NCI-H1417 (cell line): ENCODE results near the gene RPL39.
"Not testable (repeated sequence)": the region's sequence is repeated elsewhere in the genome, so short reads cannot be mapped to it uniquely, and the experiment has no call there.

Experiments used
- DNase-seq, 3 experiments: peaks; one replicate each; lab custom pipeline; 2025; lab: John Stamatoyannopoulos, UW

Gene RPL39

DNA sequence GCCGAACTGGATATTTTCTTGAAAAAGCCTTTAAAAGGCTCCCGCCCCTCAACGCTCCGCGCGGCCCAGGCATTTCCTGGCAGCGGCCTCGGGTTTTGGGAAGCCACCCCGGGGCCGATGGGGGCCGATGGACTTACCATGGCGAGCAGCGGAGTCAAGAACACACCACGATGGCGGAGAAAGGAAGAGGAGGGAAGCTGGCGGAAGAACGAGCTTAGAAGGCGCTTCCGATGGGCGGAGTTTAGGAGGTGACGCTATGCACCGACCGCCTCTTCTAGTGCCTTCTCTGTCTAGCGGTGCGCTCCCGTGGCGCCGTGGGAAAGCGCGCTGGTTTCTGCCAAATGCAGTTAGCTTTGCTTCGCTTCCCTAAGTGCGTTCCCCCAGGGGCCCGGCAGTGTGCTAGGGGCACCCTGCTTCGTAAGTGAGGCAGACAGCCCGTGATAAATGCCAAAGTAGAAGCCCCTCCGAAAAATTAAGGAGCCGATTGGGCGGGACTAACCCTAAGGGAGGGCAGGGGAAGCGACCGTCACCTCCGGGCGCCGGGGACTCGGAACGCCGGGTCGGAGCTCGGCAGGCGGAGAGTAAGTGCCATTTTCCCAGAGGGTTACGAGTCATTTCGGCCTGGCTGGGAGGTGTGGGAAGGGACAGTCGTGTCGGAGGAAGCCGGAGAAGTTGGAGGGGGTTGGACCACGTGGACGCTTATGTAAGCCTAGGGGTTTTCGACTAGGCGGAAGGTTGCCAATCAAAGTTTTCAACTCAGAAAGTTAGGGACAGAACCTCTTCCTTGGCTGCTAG lies at the start of gene RPL39:
Gene RPL39 (minus strand): TSS at position 194 of the 795 bp plus-strand sequence. CDS start 54 bp downstream, at position 140.
- DNase-seq: peak; percentile 90 to 95 (median 91)

DNA sequence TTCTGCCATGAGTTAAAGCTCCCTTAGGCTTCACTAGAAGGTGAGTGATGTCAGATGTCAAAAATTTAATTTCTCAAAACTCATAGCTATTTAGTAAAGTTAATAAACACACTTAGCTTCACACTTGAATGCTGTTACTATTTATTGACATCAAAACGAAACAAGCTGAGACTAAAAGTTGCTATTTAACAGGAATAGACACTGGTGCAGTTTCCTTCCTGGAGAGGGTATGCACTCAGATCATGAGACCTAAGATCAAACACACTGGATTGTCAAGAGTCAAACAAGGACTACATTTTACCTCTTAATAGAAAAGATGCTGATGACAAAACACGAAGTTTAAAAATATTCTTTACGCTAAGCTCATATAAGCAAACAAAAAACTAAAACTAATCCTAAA lies 42.5 kb upstream of the RPL39 start:
- DNase-seq: no peak

DNA sequence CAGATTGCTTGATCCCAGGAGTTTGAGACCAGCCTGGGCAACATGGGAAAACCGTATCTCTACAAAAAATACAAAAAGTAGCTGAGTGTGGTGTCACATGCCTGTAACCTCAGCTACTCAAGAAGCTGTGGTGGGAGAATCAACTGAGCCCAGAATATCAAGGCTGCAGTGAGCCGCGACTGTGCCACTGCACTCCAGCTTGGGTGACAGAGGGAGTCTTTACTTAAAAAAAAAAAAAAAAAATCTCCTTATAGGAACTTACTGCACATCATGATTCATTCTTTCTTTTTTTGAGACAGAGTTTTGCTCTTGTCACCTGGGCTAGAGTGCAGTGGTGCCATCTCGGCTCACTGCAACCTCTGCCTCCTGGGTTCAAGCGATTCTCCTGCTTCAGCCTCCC lies 37.0 kb upstream of the RPL39 start:
- no peak for DNase-seq

DNA sequence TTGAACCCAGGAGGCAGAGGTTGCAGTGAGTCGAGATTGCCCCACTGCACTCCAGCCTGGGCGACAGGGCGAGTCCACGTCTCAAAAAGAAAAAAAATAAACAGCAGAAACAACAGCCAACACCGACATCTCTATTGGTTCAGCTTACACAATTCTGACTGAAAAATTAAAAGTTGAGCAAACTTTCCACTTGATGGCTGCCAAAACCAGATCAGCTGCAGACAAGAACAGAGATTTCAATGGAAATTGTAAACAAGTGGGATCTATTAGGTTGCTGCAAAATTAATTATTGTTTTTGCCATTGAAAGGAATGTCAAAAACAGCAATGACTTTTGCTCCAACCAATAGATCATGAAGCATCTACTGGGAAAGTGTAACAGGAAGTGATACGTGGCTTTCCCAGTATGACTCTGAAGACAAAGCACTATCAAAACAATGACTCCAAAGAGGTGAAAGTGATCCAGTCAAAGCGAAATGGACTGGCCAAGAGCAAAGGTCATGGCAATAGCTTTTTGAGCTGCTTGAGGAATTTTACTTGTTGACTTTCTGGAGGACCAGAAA lies 35.0 kb upstream of the RPL39 start:
- no peak for DNase-seq

DNA sequence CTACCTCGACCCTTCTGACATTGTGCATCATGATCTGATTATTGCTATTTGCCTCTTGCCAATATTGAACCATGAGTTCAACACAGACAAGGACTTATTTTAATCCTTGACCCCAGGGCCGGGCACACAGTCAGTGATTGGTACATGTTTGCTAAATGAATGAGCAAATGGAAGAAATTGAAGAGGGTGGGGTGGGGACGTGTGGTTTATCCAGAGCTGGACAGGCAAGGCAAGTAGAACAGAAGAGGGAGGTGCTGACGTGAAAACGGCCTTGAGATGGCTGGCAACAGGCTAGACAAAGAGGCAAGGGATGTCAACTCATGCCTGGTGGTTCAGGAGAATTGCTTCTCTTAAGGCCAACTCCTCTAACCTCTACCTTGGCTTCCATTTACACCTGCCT lies 32.8 kb upstream of the RPL39 start:
- not testable (repeated sequence) for DNase-seq

DNA sequence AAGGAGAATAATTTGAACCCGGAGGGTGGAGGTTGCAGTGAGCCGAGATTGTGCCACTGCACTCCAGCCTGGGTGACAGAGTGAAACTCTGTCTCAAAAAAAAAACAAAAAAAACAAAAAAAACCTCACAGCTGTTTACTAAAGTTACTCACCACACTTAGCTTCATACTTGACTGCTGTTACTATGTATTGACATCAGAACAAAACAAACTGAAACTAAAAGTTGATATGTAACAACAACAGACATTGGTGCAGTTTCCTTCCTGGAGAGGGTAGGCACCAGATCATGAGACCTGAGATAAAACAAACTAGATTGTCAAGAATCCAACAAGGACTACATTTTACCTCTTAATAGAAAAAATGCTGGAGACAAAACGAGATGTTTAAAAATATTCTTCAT lies 30.3 kb upstream of the RPL39 start:
- DNase-seq: not testable (repeated sequence)

DNA sequence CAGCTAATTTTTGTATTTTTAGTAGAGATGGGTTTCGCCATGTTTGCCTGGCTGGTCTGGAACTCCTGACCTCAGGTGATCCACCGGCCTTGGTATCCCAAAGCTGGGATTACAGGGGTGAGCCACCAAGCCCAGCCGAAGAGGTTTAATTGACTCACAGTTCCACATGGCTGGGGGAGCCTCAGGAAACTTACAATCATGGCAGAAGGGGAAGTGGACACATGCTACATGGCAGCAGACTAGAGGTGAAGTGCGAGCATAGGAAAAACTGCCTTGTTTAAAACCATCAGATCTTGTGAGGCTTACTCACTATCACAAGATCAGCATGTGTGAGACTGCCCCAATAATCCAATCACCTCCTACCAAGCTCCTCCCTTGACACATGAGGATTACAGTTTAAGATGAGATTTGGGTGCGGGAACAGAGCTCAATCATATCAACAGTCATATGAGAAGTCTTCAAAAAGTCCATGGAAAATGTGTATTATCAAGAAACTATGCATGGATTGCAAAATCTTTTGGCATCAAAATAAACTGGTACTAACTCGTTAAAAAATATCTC lies 25.8 kb upstream of the RPL39 start:
- no peak for DNase-seq

DNA sequence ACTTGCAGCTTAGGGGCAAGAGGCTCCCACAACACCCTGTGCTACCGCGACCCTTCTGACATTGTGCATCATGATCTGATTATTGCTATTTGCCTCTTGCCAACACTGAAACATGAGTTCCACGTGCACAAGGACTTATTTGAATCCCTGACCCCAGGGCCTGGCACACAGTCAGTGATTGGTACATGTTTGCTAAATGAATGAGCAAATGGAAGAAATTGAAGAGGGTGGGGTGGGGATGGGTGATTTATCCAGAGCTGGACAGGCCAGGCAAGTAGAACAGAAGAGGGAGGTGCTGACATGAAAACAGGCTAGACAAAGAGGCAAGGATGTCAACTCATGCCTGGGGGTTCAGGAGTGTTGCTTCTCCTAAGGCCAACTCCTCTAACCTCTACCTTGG lies 24.9 kb upstream of the RPL39 start:
- DNase-seq: no peak

DNA sequence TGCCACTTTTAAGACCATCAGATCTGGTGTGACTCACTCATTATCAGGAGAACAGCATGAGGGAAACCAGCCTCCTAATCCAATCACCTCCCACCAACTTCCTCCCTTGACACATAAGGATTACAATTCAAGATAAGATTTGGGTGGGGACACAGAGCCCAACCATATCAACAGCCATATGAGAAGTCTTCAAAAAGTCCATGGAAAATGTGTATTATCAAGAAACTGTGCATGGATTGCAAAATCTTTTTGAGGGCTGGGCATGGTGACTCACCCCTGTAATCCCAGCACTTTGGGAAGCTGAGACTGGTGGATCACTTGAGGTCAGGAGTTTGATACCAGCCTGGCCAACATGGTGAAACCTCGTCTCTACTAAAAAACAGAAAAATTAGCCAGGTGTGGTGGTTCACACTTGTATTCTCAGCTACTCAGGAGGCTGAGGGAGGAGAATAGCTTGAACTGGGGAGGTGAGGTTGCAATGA lies 17.8 kb upstream of the RPL39 start:
- DNase-seq: no peak

DNA sequence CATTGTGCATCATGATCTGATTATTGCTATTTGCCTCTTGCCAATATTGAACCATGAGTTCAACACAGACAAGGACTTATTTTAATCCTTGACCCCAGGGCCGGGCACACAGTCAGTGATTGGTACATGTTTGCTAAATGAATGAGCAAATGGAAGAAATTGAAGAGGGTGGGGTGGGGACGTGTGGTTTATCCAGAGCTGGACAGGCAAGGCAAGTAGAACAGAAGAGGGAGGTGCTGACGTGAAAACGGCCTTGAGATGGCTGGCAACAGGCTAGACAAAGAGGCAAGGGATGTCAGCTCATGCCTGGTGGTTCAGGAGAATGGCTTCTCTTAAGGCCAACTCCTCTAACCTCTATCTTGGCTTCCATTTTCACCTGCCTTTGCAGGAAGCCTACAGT lies 17.0 kb upstream of the RPL39 start:
- not testable (repeated sequence) for DNase-seq

DNA sequence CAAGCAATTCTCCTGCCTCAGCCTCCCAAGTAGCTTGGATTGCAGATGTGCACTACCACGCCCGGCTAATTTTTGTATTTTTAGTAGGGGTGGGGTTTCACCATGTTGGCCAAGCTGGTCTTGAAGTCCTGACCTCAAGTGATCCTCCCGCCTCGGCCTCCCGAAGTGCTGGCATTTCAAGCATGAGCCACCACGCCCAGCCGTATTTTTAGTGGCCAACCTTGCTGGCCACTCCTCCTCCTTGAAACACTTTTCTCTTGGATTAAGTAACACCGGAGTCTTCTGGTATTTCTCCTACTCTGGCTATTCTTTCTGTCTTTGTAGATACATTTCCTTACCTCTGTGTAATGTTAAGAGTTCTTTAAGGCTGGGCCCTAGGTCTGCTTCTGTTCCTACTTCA lies 11.1 kb upstream of the RPL39 start:
- no peak for DNase-seq

DNA sequence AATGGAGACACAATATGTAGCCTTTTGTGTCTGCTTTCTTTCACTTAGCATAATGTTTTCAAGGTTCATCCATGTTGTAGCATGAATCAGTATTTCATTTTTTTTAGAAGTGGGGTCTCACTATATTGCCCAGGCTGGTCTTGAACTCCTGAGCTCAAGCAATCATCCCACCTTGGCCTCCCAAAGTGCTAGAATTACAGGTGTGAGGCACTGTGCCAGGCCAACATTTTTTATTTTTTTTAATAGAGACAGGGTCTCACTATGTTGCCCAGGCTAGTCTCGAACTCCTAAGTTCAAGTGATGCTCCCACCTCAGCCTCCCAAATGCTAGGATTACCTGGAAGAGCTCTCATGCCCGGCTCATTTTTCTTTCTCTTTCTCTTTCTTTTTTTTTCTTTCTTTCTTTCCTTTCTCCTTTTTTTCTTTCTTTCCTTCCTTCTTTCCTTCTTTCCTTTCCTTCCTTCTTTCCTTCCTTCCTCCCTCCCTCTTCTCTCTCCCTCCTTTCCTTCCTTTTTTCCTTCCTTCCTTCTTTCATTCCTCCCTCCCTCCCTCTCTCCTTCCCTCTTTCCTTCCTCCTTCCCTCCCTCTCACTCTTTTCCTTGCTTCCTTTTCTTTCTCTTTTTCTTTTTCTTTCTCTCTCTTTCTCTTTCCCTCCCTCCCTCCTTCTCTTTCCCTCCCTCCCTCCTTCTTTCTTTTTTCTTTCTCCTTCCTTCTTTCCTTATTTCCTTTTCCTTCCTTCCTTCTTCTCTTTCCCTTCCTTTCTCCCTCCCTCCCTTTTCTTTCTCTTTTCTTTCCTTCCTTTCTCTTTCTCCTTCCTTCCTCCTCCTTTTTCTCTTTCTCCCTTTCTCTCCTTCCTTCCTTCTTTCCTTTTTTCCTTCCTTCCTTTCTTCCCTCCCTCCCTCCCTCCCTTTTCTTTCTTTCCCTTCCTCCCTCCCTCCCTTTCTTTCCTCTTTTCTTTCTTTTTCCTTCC lies 10.1 kb upstream of the RPL39 start:
- DNase-seq: no peak

DNA sequence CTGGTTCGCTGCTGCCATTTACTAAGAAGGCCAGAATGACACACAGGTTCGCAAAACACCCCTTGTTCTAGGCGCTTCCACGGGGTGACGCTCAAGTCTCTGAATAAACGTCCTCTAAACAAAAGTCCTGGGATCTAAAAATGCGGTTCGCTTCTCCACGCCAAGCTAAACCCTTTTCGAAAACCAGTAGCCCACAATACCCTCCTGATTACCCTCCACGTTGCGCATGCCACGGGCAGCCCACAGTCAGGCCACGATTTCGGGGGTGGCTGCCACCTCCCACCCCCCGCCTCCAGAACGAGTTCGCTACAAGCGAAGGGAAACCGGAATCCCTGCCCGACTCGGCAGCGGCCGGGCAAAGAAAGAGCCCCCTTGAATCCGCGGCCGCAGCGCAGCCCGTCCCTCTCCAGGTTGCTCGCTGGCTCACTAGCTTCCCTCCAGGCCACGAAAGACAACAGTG lies 423 bp downstream of the RPL39 start:
- peak in 1 of 3 experiments; percentile 85 for DNase-seq

DNA sequence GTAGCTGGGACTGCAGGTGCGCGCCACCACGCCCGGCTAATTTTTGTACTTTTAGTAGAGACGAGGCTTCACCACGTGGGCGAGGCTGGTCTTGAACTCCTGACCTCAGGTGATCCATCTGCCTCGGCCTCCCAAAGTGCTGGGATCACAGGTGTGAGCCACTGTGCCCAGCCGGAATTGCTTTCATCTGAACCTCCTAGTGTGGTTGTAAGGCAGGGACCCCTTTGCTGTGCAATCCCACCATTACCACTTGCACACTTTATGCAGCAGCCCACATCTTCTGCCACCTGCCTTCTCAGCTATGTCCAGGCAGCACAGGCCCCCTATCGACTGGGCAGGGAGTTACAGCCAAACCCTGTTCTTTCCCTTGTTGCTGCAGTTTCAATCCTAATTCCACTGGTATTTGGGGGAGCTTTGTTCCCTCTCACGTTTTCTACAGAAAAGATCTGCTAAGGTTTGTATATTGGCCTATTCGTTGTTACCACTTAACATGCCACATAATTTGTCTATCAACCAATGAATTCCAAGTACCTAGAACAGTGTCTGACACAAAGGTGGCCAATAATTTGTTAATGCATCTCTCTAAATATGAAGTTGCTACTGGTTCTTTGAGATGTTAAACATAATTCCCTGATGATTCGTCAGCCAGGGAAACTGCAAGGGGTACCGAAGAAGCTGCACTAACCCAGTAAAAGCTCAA lies 6.5 kb downstream of the RPL39 start:
- peak in 1 of 3 experiments; percentile 22 for DNase-seq

DNA sequence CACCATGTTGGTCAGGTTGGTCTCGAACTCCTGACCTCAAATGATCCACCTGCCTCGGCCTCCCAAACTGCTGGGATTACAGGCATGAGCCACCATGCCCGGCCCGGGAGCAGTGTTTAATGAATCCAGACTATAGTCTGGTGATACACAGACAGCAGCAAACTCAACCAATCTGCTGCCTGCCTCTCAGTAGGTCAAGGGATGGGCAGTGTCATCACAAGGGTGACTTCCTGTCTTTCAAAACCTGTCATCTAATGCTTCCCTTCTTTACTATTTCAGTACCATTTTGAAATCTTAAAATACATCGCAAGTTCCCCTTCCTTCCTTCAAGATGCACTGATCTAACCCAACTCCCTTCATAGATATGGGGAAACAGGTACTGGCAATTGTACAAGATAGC lies 8.4 kb downstream of the RPL39 start:
- no peak for DNase-seq

DNA sequence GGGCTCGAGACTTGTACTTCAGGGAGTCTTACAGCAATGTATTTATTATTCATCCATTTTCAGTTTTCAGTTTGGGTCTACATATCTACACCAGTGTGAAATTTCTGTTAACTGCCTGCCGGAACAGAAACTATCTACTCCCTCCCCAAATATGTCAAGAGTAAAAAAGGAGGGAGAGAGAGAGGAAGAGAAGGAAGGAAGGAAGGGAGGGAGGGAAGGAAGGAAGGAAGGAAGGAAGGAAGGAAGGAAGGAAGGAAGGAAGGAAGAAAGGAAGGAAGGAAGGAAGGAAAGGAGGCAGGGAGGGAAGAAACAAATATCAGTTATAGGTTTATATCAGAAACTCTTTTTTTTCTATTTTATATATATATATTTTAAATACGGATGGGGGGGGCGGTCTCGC lies 12.6 kb downstream of the RPL39 start:
- DNase-seq: no peak

DNA sequence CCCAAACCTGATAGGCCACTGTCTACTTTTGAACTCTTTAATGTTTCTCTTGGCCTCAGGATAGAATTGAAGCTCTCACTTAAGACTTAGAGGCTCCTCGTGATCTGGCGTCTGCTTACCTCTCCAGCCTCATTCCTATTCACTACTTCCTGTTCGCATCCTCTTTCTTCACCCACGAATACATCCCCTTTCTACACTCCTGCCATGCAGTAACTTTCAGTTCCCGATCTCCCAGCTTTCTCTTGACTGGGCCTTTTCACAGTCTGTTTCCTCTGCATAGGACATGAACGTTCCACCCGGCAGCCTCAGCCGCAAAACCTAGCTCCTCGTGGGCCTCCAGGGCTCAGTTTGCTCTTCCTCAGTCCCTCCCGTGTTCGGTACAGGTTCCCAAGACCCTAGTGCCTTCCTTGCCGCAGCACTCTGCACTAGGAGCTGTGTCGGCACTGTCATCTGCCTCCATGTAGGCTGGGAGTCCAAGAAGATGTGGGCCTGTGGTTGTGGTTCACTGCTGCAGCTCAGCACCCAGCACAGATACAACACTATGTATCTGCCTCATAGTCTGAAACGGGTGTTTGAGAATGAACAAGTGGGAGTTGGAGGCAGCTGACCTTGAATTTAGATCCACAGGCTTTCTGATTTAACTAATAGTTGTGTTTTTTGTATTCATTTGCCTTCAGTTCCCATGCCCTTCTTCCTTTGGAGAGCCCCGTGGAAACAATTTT lies 15.8 kb downstream of the RPL39 start:
- no peak for DNase-seq

DNA sequence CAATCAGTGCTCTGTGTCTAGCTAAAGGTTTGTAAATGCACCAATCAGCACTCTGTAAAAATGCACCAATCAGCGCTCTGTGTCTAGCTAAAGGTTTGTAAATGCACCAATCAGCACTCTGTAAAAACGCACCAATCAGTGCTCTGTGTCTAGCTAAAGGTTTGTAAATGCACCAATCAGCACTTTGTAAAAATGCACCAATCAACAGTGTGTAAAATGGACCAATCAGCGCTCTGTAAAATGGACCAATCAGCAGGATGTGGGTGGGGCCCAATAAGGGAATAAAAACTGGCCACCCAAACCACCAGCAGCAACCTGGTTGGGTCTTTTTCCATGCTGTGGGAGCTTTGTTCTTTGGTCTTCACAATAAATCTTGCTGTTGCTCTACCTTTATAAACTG lies 22.0 kb downstream of the RPL39 start:
- DNase-seq: not testable (repeated sequence)

DNA sequence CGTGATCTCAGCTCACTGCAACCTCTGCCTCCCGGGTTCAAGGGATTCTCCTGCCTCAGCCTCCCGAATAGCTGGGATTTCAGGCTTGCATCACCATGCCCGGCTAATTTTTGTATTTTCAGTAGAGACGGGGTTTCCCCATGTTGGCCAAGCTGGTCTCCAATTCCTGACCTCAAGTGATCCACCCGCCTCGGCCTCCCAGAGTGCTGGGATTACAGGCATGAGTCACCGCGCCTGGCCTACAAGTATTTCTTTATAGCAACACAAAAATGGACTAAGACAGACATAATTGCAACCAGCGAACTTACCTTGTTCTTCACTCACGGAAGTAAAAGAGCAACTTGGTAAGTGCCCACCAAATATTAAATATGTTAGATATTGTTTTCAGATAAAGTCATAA lies 23.0 kb downstream of the RPL39 start:
- not testable (repeated sequence) for DNase-seq

DNA sequence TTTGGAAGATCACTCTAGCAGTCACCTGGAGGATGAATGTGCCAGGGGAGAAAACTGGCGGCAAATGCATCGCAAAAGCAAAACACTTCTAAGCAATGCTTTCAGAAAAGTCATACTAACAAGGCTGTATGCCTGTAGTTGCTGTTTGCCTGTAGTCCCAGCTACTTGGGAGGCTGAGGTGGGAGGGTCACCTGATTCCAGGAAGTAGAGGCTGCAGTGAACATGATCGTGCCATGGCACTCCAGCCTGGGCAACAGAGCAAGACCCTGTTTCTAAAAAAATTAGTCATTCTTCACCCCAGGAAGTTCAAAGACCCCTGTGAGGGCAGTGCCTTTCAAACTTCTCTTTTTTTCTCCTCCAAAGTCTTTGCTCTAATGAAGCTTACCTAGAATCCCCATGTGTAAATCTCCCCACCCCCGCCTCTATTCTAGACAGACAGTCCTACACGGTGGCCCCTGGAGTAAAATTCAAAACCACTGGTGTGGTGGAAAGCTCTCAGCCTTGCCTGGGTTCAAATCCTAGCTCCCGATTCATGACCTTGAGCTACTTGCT lies 27.5 kb downstream of the RPL39 start:
- no peak for DNase-seq
